Measurements from ENCODE around the gene PJA2. TPM values are rescaled to one million over a fixed set of nuclear protein-coding genes. Genes with fewer than 3 reads are reported as not detected.

PJA2 gene
- total and polyA plus RNA-seq, 12 donors: 15.6 to 103 (median 87.9) TPM

DNA sequence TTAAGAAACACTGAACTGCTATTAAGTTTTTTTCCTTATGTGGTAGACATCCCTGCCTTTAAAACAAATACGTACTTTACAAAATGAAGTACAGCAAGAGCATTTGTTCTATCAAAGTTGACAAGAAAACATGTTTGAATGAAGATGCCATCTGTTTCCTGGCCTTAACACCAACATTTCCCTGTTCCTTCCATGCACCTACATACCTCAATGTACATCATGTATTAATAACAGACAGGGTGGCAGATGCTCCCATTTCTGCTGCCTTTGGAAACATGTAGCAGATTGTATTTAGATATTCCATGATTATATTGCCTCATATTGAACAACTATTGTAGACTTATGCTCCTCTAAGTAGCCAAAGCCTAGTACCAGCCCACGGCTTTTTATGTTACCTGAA, 104.4 kb downstream of the PJA2 start:
- Histone ChIP-seq H3K4me3 (no peak overlapping the region), H3K4me1 (no peaks in the 10 kb centered on the region), H3K36me3 (no peaks in the 10 kb centered on the region), H3K27me3 (no peaks in the 10 kb centered on the region), H3K9me3 (no peaks in the 10 kb centered on the region), H3K27ac (no peak overlapping the region)
- intact Hi-C loops (cut with DNase I): no loop called here
- DNase-seq: no peak
- no peak for TF ChIP-seq CTCF (IDR thresholded peaks at IDR 0.05)
- no peak for ATAC-seq
- WGBS, 2 donors: 94 to 96% methylated on average over 2 of the region's 2 CpGs

DNA sequence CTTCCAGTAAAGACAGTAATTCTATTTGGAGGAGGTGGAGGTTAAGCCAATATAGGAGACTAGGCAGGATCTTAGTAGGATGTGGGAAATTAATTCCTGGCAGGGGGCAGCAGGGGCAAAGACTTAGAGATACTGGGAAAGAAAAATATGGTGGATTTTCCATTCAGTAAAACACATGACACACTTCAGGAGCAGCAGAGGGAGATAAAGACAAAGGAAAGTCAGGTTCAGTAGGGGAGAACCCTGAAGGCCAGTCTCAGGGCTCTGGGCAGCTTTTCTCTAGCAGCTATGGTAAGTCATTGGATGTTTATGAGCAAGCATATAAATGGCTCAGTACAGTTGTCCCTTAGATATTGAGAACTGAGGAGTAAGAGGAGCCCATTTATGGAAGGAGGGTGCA, 105.5 kb downstream of the PJA2 start:
- Histone ChIP-seq H3K27ac (no peak overlapping the region), H3K9me3 (no peaks in the 10 kb centered on the region), H3K4me1 (peaks cover 0 to 8% (median 0%) of the 10 kb centered on the region in 9 donors), H3K4me3 (no peak overlapping the region), H3K27me3 (no peaks in the 10 kb centered on the region), H3K36me3 (no peaks in the 10 kb centered on the region)
- ATAC-seq (no peak), DNase-seq (no peak)
- intact Hi-C loops (cut with DNase I): no loop called here
- TF ChIP-seq CTCF (IDR thresholded peaks at IDR 0.05): no peak

DNA sequence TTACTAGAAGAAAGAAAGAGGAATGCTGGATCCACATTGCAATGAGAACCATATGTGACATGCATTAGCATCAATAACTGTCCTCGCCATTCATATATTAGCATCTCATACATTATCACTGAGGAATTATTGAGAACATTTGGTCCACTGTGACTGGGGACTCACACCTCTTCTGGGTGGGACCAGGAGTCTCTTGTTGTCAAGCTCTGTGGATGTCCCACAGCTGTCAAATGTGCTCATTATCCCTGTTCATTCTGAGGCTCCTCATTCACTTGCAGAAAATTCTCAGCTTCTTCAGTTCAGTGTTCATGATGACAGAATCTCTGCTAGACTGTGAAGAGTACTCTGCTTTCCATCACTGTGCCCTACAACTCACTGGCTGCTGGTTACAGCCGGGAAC, 109.4 kb downstream of the PJA2 start:
- no peaks in the 10 kb centered on the region for H3K27me3 ChIP-seq
- ATAC-seq: no peak
- peaks cover 0 to 5% (median 0%) of the 10 kb centered on the region in 11 donors for H3K9me3 ChIP-seq
- H3K27ac ChIP-seq: no peak overlapping the region
- H3K4me1 ChIP-seq: peaks cover 0 to 8% (median 0%) of the 10 kb centered on the region in 9 donors
- DNase-seq: no peak
- no peak overlapping the region for H3K4me3 ChIP-seq
- intact Hi-C loops (cut with DNase I): no loop called here
- no peaks in the 10 kb centered on the region for H3K36me3 ChIP-seq
- 82% methylated on average over 2 of the region's 2 CpGs for WGBS, 2 donors
- no peak for TF ChIP-seq CTCF (IDR thresholded peaks at IDR 0.05)

DNA sequence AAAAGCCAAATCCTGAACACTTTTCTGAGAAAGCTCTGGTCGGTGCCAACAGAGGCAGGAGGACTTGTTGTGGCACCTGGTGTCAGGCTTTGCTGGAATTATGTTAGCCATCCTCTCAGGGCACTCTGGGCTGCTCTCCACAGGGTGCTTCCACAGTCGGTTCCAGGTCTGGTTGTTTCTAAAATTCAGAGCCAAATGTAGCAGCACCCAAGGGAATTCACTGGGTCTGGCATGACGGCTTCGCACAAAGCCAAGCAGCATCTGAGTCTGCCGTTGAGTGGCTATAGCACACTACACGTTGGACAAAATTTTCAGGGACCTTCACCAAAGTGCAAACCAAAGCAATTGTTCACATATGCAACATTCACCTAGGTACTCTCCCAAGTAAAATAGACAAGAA, 110.2 kb downstream of the PJA2 start:
- Histone ChIP-seq H3K36me3 (no peaks in the 10 kb centered on the region), H3K4me1 (peaks cover 0 to 8% (median 0%) of the 10 kb centered on the region in 9 donors), H3K4me3 (no peak overlapping the region), H3K27me3 (no peaks in the 10 kb centered on the region), H3K27ac (no peak overlapping the region), H3K9me3 (peaks cover 0 to 13% (median 0%) of the 10 kb centered on the region in 11 donors)
- intact Hi-C loops (cut with DNase I): no loop called here
- 62 to 73% methylated on average over 6 of the region's 6 CpGs for WGBS, 2 donors
- ATAC-seq (no peak), DNase-seq (no peak)
- no peak for TF ChIP-seq CTCF (IDR thresholded peaks at IDR 0.05)
